Mesenchymal stem cell (in vitro differentiated cells and primary cell): ENCODE data around the gene LCN9.

Experiments used
- DNase-seq: peaks from one replicate; pipeline ENCODE4 v3.0.0-alpha.2; 2013
- H2AFZ ChIP-seq: one replicate; pipeline ENCODE4 v1.6.1; 2013; ENCODE audit warnings: low read depth, mild to moderate bottlenecking, control low read depth, inconsistent platforms, low read length, moderate library complexity
- H2AK5ac ChIP-seq: 2 replicates; pipeline ENCODE4 v1.6.1; 2013; ENCODE audit warnings: low read length, moderate library complexity, mild to moderate bottlenecking, inconsistent platforms; ENCODE audit not compliant: severe bottlenecking
- H2BK120ac ChIP-seq: one replicate; pipeline ENCODE4 v1.6.1; 2013; ENCODE audit warnings: low read depth, mild to moderate bottlenecking, inconsistent platforms, low read length, moderate library complexity
- H2BK12ac ChIP-seq, 2 experiments: one replicate each; pipeline ENCODE4 v1.6.1; 2013; ENCODE audit warnings: inconsistent platforms in 2 of 2, low read length in 2 of 2, mild to moderate bottlenecking in 2 of 2, moderate library complexity in 2 of 2, control low read depth in 1 of 2
- H2BK15ac ChIP-seq: one replicate; pipeline ENCODE4 v1.6.1; 2013; ENCODE audit warnings: mild to moderate bottlenecking, low read depth, inconsistent platforms; ENCODE audit not compliant: poor library complexity, severe bottlenecking
- H2BK5ac ChIP-seq: 2 replicates; pipeline ENCODE4 v1.6.1; 2013; ENCODE audit warnings: low read depth, mild to moderate bottlenecking, low read length, control low read depth, inconsistent platforms; ENCODE audit not compliant: poor library complexity, severe bottlenecking
- H3K14ac ChIP-seq, 2 experiments: one replicate each; pipeline ENCODE4 v1.6.1; 2013; ENCODE audit warnings: inconsistent platforms in 2 of 2, low read length in 2 of 2, control low read depth in 1 of 2, mild to moderate bottlenecking in 1 of 2, moderate library complexity in 1 of 2
- H3K18ac ChIP-seq, 2 experiments: one replicate each; pipeline ENCODE4 v1.6.1; 2013; ENCODE audit warnings: inconsistent platforms in 2 of 2, low read length in 2 of 2, control low read depth in 1 of 2, low read depth in 1 of 2, mild to moderate bottlenecking in 1 of 2
- H3K23ac ChIP-seq, 2 experiments: one replicate each; pipeline ENCODE4 v1.6.1; 2013; ENCODE audit warnings: inconsistent platforms in 2 of 2, low read length in 2 of 2, mild to moderate bottlenecking in 2 of 2, moderate library complexity in 2 of 2, control low read depth in 1 of 2
- H3K27ac ChIP-seq: 2 replicates; pipeline ENCODE4 v1.5.1; 2013; ENCODE audit warnings: mild to moderate bottlenecking, moderate library complexity, low read length, control low read depth, inconsistent platforms; ENCODE audit not compliant: poor library complexity, severe bottlenecking
- H3K27me3 ChIP-seq, 2 experiments: 2 replicates each; pipeline versions ENCODE4 v1.6.1 to v1.7.0; 2013; ENCODE audit warnings: low read length in 2 of 2, mild to moderate bottlenecking in 2 of 2, moderate library complexity in 2 of 2, control low read depth in 1 of 2, inconsistent platforms in 1 of 2; ENCODE audit not compliant: control insufficient read depth in 1 of 2, insufficient read depth in 1 of 2
- H3K36me3 ChIP-seq, 2 experiments: 2 replicates each; pipeline versions ENCODE4 v1.6.1 to v1.7.0; 2013; ENCODE audit warnings: low read length in 2 of 2, control low read depth in 1 of 2, inconsistent platforms in 1 of 2, low read depth in 1 of 2, mild to moderate bottlenecking in 1 of 2; ENCODE audit not compliant: insufficient read depth in 2 of 2, control insufficient read depth in 1 of 2
- H3K4ac ChIP-seq, 2 experiments: one replicate each; pipeline ENCODE4 v1.6.1; 2013; ENCODE audit warnings: inconsistent platforms in 2 of 2, low read length in 2 of 2, mild to moderate bottlenecking in 2 of 2, moderate library complexity in 2 of 2, control low read depth in 1 of 2, low read depth in 1 of 2
- H3K4me1 ChIP-seq: 2 replicates; pipeline ENCODE4 v1.6.1; 2013; ENCODE audit warnings: low read depth, low read length, control low read depth; ENCODE audit not compliant: control insufficient read depth, insufficient read depth
- H3K4me2 ChIP-seq: 2 replicates; pipeline ENCODE4 v1.6.1; 2013; ENCODE audit warnings: low read length, mild to moderate bottlenecking, inconsistent platforms; ENCODE audit not compliant: poor library complexity, severe bottlenecking
- H3K4me3 ChIP-seq, 2 experiments: 2 replicates each; pipeline versions ENCODE4 v1.5.1 to v1.7.0; 2013; ENCODE audit warnings: low read length in 2 of 2, mild to moderate bottlenecking in 2 of 2, control low read depth in 1 of 2, low read depth in 1 of 2; ENCODE audit not compliant: insufficient read depth in 1 of 2
- H3K79me1 ChIP-seq: replicated peaks from 2 replicates; pipeline ENCODE4 v1.6.1; 2013; ENCODE audit warnings: mild to moderate bottlenecking, control low read depth, low read length, inconsistent platforms; ENCODE audit not compliant: poor library complexity, severe bottlenecking
- H3K9ac ChIP-seq: 2 replicates; pipeline ENCODE4 v1.7.0; 2013; ENCODE audit warnings: mild to moderate bottlenecking, low read length, moderate library complexity
- H3K9me3 ChIP-seq: 2 replicates; pipeline ENCODE4 v1.7.0; 2013; ENCODE audit warnings: mild to moderate bottlenecking, low read length; ENCODE audit not compliant: control insufficient read depth
- H4K8ac ChIP-seq: one replicate; pipeline ENCODE4 v1.6.1; 2013; ENCODE audit warnings: inconsistent platforms, mild to moderate bottlenecking, low read length, moderate library complexity
- H4K91ac ChIP-seq: one replicate; pipeline ENCODE4 v1.6.1; 2013; ENCODE audit warnings: mild to moderate bottlenecking, low read length, inconsistent platforms
- WGBS: methylation state at CpG from one replicate; pipeline ENCODE4 v1.1.7; 2013; ENCODE audit warnings: mixed read lengths; 5-methylcytosine and 5-hydroxymethylcytosine counted together

LCN9 gene

DNA sequence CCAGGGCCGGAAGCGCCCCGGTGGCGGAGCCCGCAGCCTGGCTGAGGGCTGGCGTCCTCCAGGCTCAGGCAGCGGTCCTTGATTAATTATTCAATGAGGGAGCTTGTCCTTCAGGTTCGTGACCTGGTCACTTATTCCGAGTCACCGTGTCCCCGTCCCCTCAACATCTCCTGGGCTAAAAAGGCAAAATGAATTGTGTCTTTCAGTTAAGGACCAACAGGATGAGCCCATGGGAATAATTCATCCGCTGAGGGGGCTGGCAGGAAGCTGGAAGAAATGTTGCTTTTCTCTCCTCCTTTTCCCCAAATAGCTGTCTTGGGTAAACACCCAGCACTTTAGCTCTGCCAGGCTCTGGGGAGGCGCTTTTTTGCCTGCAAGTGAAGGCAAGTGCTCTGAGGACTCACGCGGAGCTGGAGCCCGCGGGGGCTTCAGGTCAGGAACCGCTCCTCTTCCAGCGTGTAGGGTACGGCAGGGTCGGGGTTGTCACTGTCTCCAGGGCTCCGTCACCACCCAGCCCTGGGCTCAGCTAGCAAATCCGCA lies 52.0 kb downstream of the LCN9 start:
- 53% methylated on average over 23 of the region's 23 CpGs for WGBS
- Histone ChIP-seq H3K27me3 (peaks cover 54 to 66% of the 10 kb centered on the region in 2 experiments), H2AK5ac (no peak overlapping the region), H3K4me1 (peaks cover 3% of the 10 kb centered on the region), H3K23ac (no peak overlapping the region), H3K9ac (no peak overlapping the region), H3K18ac (no peak overlapping the region), H3K9me3 (no peaks in the 10 kb centered on the region), H3K79me1 (no peaks in the 10 kb centered on the region), H3K14ac (no peak overlapping the region), H2BK15ac (no peak overlapping the region), H2AFZ (no peak overlapping the region), H3K36me3 (peaks cover 0 to 3% of the 10 kb centered on the region in 2 experiments), H2BK120ac (no peak overlapping the region), H4K8ac (no peak overlapping the region), H3K4ac (no peak overlapping the region), H4K91ac (no peak overlapping the region), H3K4me3 (no peak overlapping the region), H2BK5ac (no peak overlapping the region), H3K4me2 (no peak overlapping the region), H2BK12ac (no peak overlapping the region), H3K27ac (no peak overlapping the region)
- DNase-seq: no peak

DNA sequence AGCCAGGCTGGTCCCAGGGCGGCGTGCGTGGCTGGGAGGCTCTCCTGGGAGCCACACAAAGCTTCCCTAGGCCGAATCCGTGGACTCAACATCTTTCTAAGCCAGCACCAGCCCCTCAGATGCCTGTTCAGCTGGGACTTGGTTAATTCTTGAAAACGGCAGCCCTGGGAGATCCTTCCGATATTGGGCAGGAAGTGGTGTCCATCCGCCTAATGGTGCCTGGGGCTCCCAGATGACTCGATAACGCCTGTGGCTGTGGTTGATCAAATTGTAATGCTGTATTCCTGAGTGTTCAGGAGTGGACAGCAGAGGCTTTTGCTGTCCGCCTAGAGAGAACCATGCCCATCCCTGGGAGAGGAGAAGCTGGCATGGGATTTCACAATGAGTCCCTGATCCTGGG lies 52.9 kb downstream of the LCN9 start:
- 91% methylated on average over 11 of the region's 11 CpGs for WGBS

More for the DNA sequence above, 52.9 kb downstream of the LCN9 start:
- Histone ChIP-seq H3K36me3 (peaks cover 0 to 3% of the 10 kb centered on the region in 2 experiments), H3K9ac (no peak overlapping the region), H3K27ac (no peak overlapping the region), H2BK5ac (no peak overlapping the region), H2AFZ (no peak overlapping the region), H3K18ac (no peak overlapping the region), H3K4me3 (no peak overlapping the region), H3K14ac (no peak overlapping the region), H3K4me1 (peaks cover 3% of the 10 kb centered on the region), H3K27me3 (peaks cover 54 to 69% of the 10 kb centered on the region in 2 experiments), H2BK15ac (no peak overlapping the region), H4K91ac (no peak overlapping the region), H3K4me2 (no peak overlapping the region), H2AK5ac (no peak overlapping the region), H3K23ac (no peak overlapping the region), H3K4ac (no peak overlapping the region), H4K8ac (no peak overlapping the region), H3K79me1 (no peaks in the 10 kb centered on the region), H2BK120ac (no peak overlapping the region), H3K9me3 (no peaks in the 10 kb centered on the region), H2BK12ac (no peak overlapping the region)
- DNase-seq: no peak
